Mononuclear cell (primary cell): ENCODE measurements around the gene SEZ6L2. TPM values are rescaled to one million over a fixed set of nuclear protein-coding genes. Genes with fewer than 3 reads are reported as not detected.
"Not testable (repeated sequence)": the region's sequence is repeated elsewhere in the genome, so short reads cannot be mapped to it uniquely, and the experiment has no call there.

Experiments
- H3K27me3 ChIP-seq: 2 replicates; pipeline ENCODE4 v1.6.0; 2011; ENCODE audit warnings: low read length, control low read depth; ENCODE audit not compliant: insufficient read depth
- H3K4me1 ChIP-seq: 2 replicates; pipeline ENCODE4 v1.5.1; 2011; ENCODE audit warnings: mild to moderate bottlenecking, low read length, control low read depth; ENCODE audit not compliant: insufficient read depth
- H3K4me3 ChIP-seq: 2 replicates; pipeline ENCODE4 v1.5.1; 2011; ENCODE audit warnings: mild to moderate bottlenecking, low read length, moderate library complexity
- H3K9me3 ChIP-seq: 2 replicates; pipeline ENCODE4 v1.5.1; 2011; ENCODE audit warnings: low read depth, mild to moderate bottlenecking, control low read depth, low read length
- total RNA-seq: library from RNA; depleted of rRNA; stranded (reverse); fragments of >200 nt; gene quantifications from one replicate; pipeline ENCODE4 v1.2.3, GENCODE V29; 2012

Gene SEZ6L2
- total RNA-seq, 1 donor, result under 0.01 TPM

GRCh38 chr16:29837841-29838240, 61.5 kb downstream of the SEZ6L2 start:
- H3K4me1 ChIP-seq, result no peaks in the 10 kb centered on the region
- H3K27me3 ChIP-seq, result no peaks in the 10 kb centered on the region
- H3K9me3 ChIP-seq, result no peaks in the 10 kb centered on the region
- H3K4me3 ChIP-seq, result no peak overlapping the region

- Histone ChIP-seq H3K4me3 (no peak overlapping the region), H3K27me3 (no peaks in the 10 kb centered on the region), H3K4me1 (no peaks in the 10 kb centered on the region), H3K9me3 (no peaks in the 10 kb centered on the region)
Observed at GRCh38 chr16:29836623-29837022, 62.7 kb downstream of the SEZ6L2 start.

DNA sequence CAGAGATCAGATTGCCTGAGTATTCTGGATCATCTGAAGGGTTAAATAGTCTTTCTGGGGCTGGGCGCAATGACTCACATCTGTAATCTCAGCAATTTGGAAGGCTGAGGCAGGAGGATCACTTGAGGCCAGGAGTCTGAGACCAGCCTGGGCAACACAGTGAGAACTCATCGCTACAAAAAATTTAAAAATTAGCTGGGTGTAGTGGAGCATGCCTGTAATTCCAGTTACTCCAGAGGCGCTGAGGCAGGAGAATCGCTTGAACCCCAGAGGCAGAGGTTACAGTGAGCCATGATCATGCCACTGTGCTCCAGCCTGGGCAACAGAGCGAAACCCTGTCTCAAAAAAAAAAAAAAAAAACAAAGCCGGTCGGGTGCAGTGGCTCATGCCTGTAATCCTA, 63.4 kb downstream of the SEZ6L2 start:
- Histone ChIP-seq H3K9me3 (no peaks in the 10 kb centered on the region), H3K27me3 (no peaks in the 10 kb centered on the region), H3K4me1 (no peaks in the 10 kb centered on the region), H3K4me3 (no peak overlapping the region)

- Histone ChIP-seq H3K4me1 (peaks cover 5% of the 10 kb centered on the region), H3K27me3 (no peaks in the 10 kb centered on the region), H3K4me3 (no peak overlapping the region), H3K9me3 (no peaks in the 10 kb centered on the region)
Observed at GRCh38 chr16:29834079-29834478, 65.3 kb downstream of the SEZ6L2 start.

- H3K4me3 ChIP-seq, H3K27me3 ChIP-seq, H3K9me3 ChIP-seq: not testable (repeated sequence)
- peaks cover 13% of the 10 kb centered on the region for H3K4me1 ChIP-seq
Observed at GRCh38 chr16:29833219-29833618, 66.1 kb downstream of the SEZ6L2 start.

DNA sequence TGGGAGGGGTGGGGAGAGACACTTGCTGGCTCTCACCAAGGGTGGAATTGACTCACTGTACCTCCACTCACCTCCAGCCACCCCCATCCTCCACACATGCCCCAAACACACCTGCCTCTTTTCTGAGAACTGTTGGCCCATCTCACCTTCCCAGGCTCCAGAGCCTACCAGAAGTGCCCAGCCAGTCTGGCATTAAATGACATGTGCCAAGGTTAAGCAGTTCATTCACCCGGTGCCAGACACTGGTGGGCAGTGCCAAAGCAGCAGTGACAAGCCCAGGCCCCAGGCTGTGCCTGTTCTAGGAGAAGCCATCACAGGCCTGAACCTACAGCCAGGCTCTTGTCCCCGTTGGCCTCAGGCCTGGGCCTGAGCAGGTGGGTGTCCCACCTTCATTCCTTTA, 67.9 kb downstream of the SEZ6L2 start:
- Histone ChIP-seq H3K4me3 (no peak overlapping the region), H3K9me3 (no peaks in the 10 kb centered on the region), H3K27me3 (no peaks in the 10 kb centered on the region), H3K4me1 (peaks cover 26% of the 10 kb centered on the region)

DNA sequence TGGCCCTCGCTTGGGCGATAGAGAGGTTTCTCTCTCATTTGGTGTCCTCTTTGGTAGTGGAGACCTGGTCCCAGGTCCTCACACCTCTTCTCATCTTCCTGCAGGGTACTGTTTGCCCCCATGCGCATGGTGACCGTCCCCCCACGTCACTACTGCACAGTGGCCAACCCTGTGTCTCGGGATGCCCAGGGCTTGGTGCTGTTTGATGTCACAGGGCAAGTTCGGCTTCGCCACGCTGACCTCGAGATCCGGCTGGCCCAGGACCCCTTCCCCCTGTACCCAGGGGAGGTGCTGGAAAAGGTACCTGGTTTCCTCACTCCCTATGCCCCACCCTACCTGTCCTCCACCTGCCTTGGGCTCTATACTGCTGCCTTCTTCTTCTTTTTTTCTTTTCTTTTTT, 68.6 kb downstream of the SEZ6L2 start:
- peaks cover 33% of the 10 kb centered on the region for H3K4me1 ChIP-seq
- no peaks in the 10 kb centered on the region for H3K27me3 ChIP-seq
- H3K4me3 ChIP-seq, result no peak overlapping the region
- H3K9me3 ChIP-seq, result no peaks in the 10 kb centered on the region

DNA sequence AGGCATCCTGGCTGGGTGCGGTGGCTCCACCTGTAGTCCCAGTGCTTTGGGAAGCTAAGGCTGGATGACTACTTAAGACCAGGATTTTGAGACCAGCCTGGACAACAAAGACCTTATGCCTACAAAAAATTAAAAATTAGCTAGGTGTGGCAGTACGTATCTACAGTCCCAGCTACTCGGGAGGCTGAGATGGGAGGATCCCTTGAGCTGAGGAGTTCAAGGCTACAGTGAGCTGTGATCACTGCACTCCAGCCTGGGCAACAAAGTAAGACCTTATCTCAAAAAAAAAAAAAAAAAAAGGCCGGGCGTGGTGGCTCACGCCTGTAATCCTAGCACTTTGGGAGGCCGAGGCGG, 73.0 kb downstream of the SEZ6L2 start:
- Histone ChIP-seq H3K27me3 (no peaks in the 10 kb centered on the region), H3K9me3 (no peaks in the 10 kb centered on the region), H3K4me1 (peaks cover 76% of the 10 kb centered on the region), H3K4me3 (no peak overlapping the region)

- H3K4me1 ChIP-seq, result peaks cover 84% of the 10 kb centered on the region
- H3K27me3 ChIP-seq, result no peaks in the 10 kb centered on the region
- no peaks in the 10 kb centered on the region for H3K9me3 ChIP-seq
- H3K4me3 ChIP-seq, result no peak overlapping the region
Observed at GRCh38 chr16:29825145-29826044, 74.0 kb downstream of the SEZ6L2 start.

DNA sequence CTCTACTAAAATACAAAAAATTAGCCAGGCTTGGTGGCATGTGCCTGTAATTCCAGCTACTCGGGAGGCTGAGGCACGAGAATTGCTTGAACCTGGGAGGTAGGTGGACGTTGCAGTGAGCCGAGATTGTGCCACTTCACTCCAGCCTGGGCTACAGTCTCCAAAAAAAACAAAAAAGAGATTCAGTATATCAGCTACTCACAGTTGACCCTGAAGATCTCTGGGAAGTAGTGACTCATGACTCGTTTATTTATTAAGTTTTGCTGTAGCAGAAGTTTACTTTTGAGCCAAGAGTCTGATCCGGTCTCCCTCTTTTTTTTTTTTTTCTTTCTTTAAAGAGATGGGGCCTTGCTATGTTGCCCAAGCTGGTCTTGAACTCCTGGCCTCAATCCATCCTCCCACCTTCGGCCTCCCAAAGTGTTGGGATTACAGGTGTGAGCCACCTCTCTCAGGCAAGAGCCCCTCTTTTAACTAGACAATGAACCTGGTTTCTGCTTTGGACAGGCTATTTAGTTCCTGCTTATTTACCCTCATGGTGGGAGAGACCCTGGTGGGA, 74.7 kb downstream of the SEZ6L2 start:
- Histone ChIP-seq H3K27me3 (no peaks in the 10 kb centered on the region), H3K4me1 (peaks cover 90% of the 10 kb centered on the region), H3K9me3 (no peaks in the 10 kb centered on the region), H3K4me3 (no peak overlapping the region)

DNA sequence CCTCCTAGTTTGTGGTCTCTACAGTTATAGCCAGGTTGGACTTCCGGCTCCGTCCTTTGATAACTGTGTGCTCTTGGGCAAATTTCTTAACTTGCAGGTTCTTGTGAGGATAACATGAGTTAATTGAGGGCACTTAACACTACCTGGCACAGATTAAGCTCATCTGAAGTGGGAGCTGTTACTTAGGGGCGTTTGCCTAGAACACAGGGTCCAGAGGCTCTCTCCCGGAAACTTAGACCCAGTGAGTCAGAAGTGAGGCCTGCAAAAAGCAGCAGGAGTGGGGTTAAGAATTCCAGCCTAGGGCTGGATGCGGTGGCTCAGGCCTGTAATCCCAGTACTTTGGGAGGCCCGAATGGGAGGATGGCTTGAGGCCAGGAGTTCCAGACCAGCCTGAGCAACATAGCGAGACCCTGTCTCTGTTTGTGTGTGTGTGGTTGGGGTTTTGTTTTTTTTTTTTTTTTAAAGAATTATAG, 77.7 kb downstream of the SEZ6L2 start:
- Histone ChIP-seq H3K9me3 (no peaks in the 10 kb centered on the region), H3K27me3 (no peaks in the 10 kb centered on the region), H3K4me3 (peak overlapping the region; percentile 61), H3K4me1 (peaks cover 93% of the 10 kb centered on the region)

Other genes starting within 250 kb of the SEZ6L2 start
- 29.7 TPM for gene SPN, start 236.3 kb downstream of the SEZ6L2 start, total RNA-seq
- gene QPRT, start 220.4 kb downstream of the SEZ6L2 start, total RNA-seq, result 0.21 TPM
- gene C16orf54, start 153.6 kb downstream of the SEZ6L2 start, total RNA-seq, result 87.9 TPM
- not detected for gene ZG16, start 121.3 kb downstream of the SEZ6L2 start, total RNA-seq
- 78.5 TPM for gene KIF22, start 108.8 kb downstream of the SEZ6L2 start, total RNA-seq
- gene MAZ, start 93.0 kb downstream of the SEZ6L2 start, total RNA-seq, result 132 TPM
- 0.52 TPM for gene PRRT2, start 87.4 kb downstream of the SEZ6L2 start, total RNA-seq
- gene PAGR1, start 83.4 kb downstream of the SEZ6L2 start, total RNA-seq, result 14.4 TPM
- 75.6 TPM for gene MVP, start 79.1 kb downstream of the SEZ6L2 start, total RNA-seq
- gene CDIPT, start 36.3 kb downstream of the SEZ6L2 start, total RNA-seq, result 22.1 TPM
- not detected for gene ASPHD1, start 938 bp upstream of the SEZ6L2 start, total RNA-seq
- gene KCTD13, start 26.7 kb upstream of the SEZ6L2 start, total RNA-seq, result 21.5 TPM
- gene TMEM219, start 62.5 kb upstream of the SEZ6L2 start, total RNA-seq, result 61.1 TPM
- 10.5 TPM for gene TAOK2, start 74.3 kb upstream of the SEZ6L2 start, total RNA-seq
- gene HIRIP3, start 96.1 kb upstream of the SEZ6L2 start, total RNA-seq, result 3.9 TPM
- 32.0 TPM for gene INO80E, start 96.7 kb upstream of the SEZ6L2 start, total RNA-seq
- not detected for gene DOC2A, start 111.5 kb upstream of the SEZ6L2 start, total RNA-seq
- gene C16orf92, start 123.6 kb upstream of the SEZ6L2 start, total RNA-seq, result not detected
- not detected for gene TLCD3B, start 131.7 kb upstream of the SEZ6L2 start, total RNA-seq
- gene ALDOA, start 166.2 kb upstream of the SEZ6L2 start, total RNA-seq, result 343 TPM
- 79.7 TPM for gene PPP4C, start 176.4 kb upstream of the SEZ6L2 start, total RNA-seq
- 0.10 TPM for gene TBX6, start 192.4 kb upstream of the SEZ6L2 start, total RNA-seq
- 66.0 TPM for gene YPEL3, start 196.7 kb upstream of the SEZ6L2 start, total RNA-seq
- 0.31 TPM for gene GDPD3, start 214.0 kb upstream of the SEZ6L2 start, total RNA-seq
- 26.1 TPM for gene MAPK3, start 223.7 kb upstream of the SEZ6L2 start, total RNA-seq